HepG2 (cell line): ENCODE measurements around the gene ANXA9.

ENCODE experiments used
- FOSL2 ChIP-seq: sonication (generic); formaldehyde crosslinking; IDR thresholded peaks from 2 replicates; pipeline ENCODE4 v1.4.0; 2020; ENCODE audit warnings: missing genetic modification reagents
- HES4 ChIP-seq: sonication (generic); formaldehyde crosslinking; IDR thresholded peaks from 2 replicates; pipeline ENCODE4 v1.9.0; 2021; ENCODE audit warnings: mild to moderate bottlenecking, missing genetic modification reagents, borderline replicate concordance
- SAFB2 ChIP-seq: sonication (generic); formaldehyde crosslinking; IDR thresholded peaks from 2 replicates; pipeline ENCODE4 v1.5.1; 2020; ENCODE audit warnings: missing genetic modification reagents, low read depth, mild to moderate bottlenecking, borderline replicate concordance
- TF ChIP-seq, protein P1 (sequence below): sonication (generic); formaldehyde crosslinking; IDR thresholded peaks from 2 replicates; pipeline ENCODE4 v1.5.0; 2020; ENCODE audit warnings: mild to moderate bottlenecking, missing genetic modification reagents, moderate library complexity

DNA sequence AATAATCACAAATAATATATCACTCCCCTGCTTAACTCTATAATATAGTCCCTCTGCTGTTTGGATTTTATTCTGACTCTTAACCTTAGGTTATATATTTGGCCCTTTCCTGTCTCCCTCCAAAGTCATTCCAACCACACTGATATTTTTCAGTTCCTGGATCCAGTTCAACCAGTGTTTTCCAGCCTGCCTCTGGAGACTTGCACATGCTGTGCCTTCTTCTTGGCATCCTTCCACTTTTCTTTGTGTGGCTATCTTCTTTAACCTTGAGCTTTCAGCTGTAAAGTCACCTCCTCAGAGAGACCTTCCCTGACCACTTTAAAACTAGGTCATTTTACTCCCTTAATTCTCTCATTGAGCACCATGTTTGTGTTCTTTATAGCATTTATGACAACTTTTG, 26.8 kb upstream of the ANXA9 start:
- TF ChIP-seq FOSL2 = no peak
- TF ChIP-seq, protein P1, sequence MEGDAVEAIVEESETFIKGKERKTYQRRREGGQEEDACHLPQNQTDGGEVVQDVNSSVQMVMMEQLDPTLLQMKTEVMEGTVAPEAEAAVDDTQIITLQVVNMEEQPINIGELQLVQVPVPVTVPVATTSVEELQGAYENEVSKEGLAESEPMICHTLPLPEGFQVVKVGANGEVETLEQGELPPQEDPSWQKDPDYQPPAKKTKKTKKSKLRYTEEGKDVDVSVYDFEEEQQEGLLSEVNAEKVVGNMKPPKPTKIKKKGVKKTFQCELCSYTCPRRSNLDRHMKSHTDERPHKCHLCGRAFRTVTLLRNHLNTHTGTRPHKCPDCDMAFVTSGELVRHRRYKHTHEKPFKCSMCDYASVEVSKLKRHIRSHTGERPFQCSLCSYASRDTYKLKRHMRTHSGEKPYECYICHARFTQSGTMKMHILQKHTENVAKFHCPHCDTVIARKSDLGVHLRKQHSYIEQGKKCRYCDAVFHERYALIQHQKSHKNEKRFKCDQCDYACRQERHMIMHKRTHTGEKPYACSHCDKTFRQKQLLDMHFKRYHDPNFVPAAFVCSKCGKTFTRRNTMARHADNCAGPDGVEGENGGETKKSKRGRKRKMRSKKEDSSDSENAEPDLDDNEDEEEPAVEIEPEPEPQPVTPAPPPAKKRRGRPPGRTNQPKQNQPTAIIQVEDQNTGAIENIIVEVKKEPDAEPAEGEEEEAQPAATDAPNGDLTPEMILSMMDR (CRISPR knock-in tag) = no peak
- no peak for TF ChIP-seq HES4 (CRISPR knock-in tag)
- TF ChIP-seq SAFB2 (CRISPR knock-in tag) = no peak
